Stimulated activated CD4-positive, alpha-beta T cell treated with anti-CD3 and anti-CD28 coated beads, Interleukin-4, amount 100 ng/mL, for 24 hours (primary cell): ENCODE measurements around the gene LIN28B.
"Not testable (repeated sequence)": the region's sequence is repeated elsewhere in the genome, so short reads cannot be mapped to it uniquely, and the experiment has no call there.

ENCODE experiments used
- DNase-seq: peaks from one replicate; pipeline ENCODE4 v3.0.0-alpha.2; 2020

Gene LIN28B

GRCh38 chr6:104957301-104958177 lies 632 bp downstream of the LIN28B start:
- DNase-seq = no peak

GRCh38 chr6:104958178-104959025 lies 1.5 kb downstream of the LIN28B start:
- no peak for DNase-seq

GRCh38 chr6:104959026-104959858 lies 2.3 kb downstream of the LIN28B start:
- no peak for DNase-seq

DNA sequence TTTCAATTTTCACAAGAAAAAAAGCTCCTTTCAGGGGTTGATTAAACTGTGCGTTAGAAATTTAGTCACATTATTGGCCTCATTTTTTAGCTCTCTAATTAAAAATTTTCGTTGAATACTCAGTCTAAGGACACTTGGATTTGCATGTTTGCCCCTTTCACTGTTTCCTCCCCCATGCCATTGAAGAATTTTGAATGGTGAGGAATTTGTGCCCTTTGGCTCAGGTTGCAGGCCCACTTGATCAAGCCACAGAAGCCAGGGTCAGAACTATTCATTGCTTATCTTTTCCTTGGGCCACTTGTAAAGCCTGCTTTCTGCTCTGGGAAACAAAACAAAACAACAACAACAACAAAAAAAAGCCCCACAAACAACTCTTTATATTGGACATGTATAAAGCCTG lies 12.2 kb downstream of the LIN28B start:
- DNase-seq = no peak

GRCh38 chr6:104969785-104970581 lies 13.1 kb downstream of the LIN28B start:
- no peak for DNase-seq

DNA sequence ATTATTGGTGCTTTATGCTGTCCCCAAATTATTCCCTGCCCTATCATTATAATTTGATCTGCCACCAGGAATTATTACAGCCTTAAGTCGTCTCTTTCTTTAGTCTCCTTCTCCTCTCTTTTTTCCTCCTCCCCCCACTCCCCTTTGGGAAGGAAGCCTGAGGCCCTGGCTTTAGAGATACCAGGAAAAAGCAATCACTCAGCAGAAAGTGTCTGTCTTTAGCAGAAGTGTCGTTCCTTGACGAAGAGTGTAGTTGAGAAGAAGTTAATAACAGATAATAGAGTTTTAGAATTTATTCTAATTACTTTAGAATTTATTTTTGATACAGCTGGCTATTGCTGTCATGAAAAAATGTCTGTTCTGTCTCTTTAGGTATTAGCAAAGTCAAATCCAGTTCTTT lies 16.5 kb downstream of the LIN28B start:
- no peak for DNase-seq

GRCh38 chr6:104983296-104983695 lies 26.4 kb downstream of the LIN28B start:
- DNase-seq = no peak

DNA sequence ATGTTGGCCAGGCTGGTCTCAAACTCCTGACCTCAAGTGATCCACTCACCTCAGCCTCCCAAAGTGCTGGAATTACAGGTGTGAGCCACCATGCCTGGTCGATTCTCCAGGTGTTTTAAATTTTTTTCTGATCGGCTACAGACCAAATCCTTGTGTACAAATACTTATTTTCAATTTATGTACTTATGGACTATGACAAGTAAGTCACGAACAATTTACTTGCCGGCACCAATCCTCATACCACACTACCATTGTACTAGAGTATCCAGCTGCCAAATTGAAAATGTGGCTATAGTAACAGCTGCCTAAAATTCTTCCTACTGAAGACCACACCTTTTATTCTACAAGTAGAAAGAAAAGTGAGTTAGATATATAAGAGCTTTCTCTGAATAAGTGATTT lies 26.9 kb downstream of the LIN28B start:
- no peak for DNase-seq

DNA sequence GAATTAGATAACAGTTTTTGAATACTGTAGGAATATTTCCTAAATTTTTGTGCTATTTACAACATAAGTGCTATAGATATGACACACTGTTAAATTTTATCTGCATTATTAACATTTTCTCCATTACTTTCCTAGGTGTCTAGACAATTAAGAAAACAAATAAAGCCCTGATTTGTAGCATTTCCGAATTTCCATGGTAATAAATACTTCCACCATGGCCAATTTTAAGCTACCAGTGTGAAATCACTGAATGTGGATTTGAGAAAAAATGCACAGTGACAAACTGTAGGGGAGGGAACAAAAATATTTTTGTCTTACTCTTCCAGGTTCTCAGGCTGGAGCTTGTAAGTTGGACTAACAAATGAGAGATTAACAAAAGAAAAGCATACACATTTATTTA lies 27.9 kb downstream of the LIN28B start:
- no peak for DNase-seq

DNA sequence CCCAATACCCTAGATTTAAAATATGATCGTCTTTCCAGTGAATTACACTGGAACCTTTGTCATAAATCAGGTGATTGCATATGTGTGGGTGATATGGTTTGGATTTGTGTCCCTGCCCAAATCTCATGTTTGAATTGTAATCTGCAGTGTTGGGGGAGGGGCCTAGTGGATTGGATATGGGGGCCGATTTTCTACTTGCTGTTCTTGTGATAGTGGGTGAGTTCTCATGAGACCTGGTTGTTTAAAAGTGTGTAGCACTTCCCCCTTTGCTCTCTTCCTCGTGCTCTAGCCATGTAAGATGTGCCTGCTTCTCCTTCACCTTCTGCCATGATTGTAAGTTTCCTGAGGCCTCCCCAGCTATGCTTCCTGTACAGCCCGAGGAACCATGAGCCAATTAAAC lies 29.0 kb downstream of the LIN28B start:
- DNase-seq = not testable (repeated sequence)

DNA sequence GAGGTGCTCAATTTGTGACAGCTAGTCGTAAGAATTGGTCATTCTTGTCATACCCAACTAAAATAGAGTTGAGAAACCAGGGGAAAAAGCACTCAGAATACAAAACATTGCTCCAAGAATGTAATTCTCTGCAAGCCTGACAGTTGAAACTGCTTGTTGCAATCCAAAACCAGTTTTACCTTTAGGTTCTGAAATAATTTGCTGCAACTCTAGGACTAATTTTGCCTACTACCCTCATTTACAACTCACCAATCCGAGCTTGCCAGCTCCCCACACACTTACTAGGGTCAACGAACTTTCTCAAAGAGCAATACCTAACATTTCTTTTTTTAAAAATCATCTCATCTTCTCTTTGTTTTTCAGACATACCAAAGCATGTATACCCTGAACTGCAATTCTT lies 29.7 kb downstream of the LIN28B start:
- DNase-seq = no peak

DNA sequence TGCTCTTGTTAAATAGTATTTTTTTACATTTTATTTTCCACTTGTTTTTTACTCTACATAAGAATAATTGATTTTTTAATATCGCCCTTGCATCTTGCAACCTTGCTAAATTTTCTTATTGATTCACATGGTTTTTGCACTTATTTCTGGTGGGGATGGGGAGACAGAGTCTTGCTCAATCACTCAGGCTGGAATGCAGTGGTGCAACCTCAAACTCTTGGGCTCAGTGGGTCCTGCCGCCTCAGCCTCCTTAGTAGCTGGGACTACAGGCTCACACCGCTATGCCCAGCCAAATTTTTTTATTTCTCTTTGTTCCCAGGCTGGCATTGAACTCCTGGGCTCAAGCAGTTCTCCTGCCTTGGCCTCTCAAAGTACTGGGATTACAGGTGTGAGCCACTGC lies 30.3 kb downstream of the LIN28B start:
- no peak for DNase-seq

DNA sequence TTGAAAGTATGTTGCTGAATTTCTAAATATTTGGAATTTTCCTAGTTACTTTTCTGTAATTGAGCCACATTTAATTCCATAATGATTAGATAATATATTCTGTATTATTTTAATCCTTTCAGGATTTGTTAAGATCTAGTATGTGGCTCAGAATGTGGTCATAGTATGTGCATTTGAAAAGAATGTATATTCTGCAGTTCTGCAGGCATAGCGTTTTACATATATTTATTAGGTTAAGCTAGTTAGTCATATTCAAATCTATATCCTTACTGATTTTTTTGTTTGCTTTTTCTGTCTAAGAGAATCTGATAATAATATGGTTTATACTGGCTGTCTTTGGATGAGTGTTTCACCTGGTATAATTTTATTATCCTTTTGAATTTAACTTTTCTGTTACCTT lies 33.2 kb downstream of the LIN28B start:
- DNase-seq = no peak

DNA sequence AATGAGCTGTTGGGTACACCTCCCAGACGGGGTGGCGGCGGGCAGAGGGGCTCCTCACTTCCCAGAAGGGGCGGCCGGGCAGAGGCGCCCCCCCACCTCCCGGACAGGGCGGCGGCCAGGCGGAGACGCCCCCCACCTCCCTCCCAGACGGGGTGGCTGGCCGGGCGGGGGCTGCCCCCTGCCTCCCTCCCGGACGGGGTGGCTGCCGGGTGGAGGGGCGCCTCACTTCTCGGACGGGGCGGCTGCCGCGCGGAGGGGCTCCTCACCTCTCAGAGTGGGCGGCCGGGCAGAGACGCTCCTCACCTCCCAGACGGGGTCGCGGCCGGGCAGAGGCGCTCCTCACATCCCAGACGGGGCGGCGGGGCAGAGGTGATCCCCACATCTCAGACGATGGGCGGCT lies 34.2 kb downstream of the LIN28B start:
- not testable (repeated sequence) for DNase-seq

DNA sequence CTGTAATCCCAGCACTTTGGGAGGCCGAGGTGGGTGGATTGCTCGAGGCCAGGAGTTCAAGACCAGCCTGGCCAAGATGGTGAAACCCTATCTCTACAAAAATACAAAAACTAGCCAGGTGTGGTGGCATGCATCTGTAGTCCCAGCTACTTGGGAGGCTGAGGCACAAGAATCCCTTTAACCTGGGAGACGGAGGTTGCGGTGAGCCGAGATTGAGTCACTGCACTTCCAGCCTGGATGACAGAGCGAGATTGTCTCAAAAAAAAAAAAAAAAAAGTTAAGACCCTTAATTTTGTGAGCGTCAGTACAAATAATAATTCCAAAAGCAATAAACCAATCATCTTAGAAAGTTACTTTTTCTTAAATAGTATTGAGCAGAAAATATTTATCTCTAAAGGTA lies 36.7 kb downstream of the LIN28B start:
- DNase-seq = not testable (repeated sequence)

GRCh38 chr6:104995989-104996617 lies 39.2 kb downstream of the LIN28B start:
- no peak for DNase-seq

GRCh38 chr6:105001063-105001462 lies 44.2 kb downstream of the LIN28B start:
- DNase-seq = no peak

DNA sequence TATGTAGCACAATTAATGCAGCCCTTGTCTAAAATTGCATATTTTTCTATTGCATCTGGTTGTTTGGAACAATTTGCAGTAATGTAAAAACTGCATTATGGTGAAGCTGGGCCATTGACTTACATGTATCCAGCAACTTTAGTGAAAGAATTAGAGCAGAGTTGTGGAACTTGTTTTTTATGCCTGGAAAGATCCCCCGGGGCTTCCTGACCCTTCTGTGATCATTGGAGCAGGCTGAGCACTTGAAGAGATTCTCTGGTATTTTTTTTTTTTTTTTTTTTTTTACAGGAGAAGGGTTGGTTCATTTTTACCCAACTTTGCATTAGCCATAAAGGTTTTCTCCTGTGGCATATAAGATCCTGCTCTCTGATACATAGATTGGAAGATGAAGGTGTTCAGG lies 45.0 kb downstream of the LIN28B start:
- no peak for DNase-seq

DNA sequence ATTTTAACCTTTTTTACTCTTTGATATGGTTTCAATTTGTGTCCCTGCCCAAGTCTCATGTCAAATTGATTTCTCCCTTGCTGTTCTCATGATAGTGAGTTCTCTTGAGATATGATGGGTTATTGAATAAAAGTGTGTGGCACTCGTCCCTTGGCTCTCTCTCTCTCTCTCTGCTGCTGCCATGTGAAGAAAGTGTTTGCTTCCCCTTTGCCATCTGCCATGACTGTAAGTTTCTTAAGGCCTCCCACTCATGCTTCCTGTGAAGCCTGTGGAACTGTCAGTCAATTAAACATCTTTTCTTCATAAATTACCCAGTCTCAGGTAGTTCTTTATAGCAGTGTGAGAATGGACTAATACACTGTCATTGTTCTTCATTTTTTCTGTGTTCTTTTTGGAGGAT lies 48.5 kb downstream of the LIN28B start:
- no peak for DNase-seq

DNA sequence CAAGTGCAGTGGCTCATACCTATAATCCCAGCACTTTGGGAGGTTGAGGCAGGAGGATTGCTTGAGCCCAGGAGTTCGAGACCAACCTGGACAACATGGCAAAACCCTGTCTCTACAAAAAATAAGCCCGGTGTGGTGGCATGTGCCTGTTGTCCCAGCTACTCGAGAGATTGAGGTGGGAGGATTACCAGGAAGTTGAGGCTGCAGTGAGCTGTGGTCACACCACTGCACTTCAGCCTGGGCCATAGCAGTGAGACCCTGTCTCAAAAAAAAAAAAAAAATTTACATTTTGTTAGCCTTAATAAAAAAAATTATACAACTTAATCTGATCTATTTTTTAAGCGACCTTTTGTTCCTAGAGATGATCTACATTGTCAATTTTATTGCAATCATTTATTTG lies 56.6 kb downstream of the LIN28B start:
- DNase-seq = not testable (repeated sequence)

GRCh38 chr6:105014448-105014847 lies 57.5 kb downstream of the LIN28B start:
- DNase-seq = no peak

- no peak for DNase-seq
Measured at GRCh38 chr6:105014954-105015353, 58.0 kb downstream of the LIN28B start.
